ENCODE measurements around the gene DOK1.

DNA sequence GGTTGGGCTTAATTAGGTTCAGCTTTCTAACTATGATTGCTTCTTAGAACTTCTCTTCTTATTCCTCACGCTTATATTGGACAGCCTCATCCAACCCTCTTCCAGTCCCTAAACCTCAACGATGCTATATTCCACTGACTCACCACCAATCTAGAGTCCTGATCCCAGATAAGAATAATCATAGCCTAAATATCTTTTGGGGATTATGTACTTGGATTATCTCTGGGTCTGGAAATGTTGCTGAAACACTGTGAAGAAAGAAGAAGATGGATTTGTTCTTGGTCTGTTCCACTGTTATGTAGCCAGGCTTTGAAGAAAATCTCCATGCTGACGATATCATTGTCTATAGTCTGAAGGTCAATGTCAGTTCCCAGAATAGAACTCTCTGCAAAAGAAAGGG is 26.9 kb downstream of the DOK1 start:
- no peak for TF ChIP-seq EZH2 (IDR thresholded peaks at IDR 0.05; ENCODE audit: low read length)
- TF ChIP-seq, protein P1, sequence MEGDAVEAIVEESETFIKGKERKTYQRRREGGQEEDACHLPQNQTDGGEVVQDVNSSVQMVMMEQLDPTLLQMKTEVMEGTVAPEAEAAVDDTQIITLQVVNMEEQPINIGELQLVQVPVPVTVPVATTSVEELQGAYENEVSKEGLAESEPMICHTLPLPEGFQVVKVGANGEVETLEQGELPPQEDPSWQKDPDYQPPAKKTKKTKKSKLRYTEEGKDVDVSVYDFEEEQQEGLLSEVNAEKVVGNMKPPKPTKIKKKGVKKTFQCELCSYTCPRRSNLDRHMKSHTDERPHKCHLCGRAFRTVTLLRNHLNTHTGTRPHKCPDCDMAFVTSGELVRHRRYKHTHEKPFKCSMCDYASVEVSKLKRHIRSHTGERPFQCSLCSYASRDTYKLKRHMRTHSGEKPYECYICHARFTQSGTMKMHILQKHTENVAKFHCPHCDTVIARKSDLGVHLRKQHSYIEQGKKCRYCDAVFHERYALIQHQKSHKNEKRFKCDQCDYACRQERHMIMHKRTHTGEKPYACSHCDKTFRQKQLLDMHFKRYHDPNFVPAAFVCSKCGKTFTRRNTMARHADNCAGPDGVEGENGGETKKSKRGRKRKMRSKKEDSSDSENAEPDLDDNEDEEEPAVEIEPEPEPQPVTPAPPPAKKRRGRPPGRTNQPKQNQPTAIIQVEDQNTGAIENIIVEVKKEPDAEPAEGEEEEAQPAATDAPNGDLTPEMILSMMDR (optimal IDR thresholded peaks at IDR 0.05 in 1 of 3, IDR thresholded peaks at IDR 0.05 in 1 of 3, conservative IDR thresholded peaks at IDR 0.05 in 1 of 3; ENCODE audit: extremely low read depth in 1 of 3, insufficient read depth in 2 of 3, low read length in 3 of 3), result no peak
